Colonic mucosa (tissue), 4 donors: ENCODE measurements around the gene CLEC1B. TPM values are rescaled to one million over a fixed set of nuclear protein-coding genes. Genes with fewer than 3 reads are reported as not detected.

Experiments used
- DNase-seq: peaks from one replicate; pipeline ENCODE4 v3.0.0-alpha.2; 2020
- H3K27ac ChIP-seq: fragments of 200-600 bp; one replicate; pipeline ENCODE4 v1.8.0; 2021
- H3K27me3 ChIP-seq: fragments of 200-600 bp; one replicate; pipeline ENCODE4 v1.8.0; 2021
- H3K36me3 ChIP-seq: fragments of 200-600 bp; one replicate; pipeline ENCODE4 v1.8.0; 2021
- H3K4me1 ChIP-seq: fragments of 200-600 bp; one replicate; pipeline ENCODE4 v1.8.0; 2021; ENCODE audit warnings: mild to moderate bottlenecking
- H3K4me3 ChIP-seq: fragments of 200-600 bp; one replicate; pipeline ENCODE4 v1.8.0; 2021
- H3K9ac ChIP-seq, 2 donors: one replicate each; pipeline ENCODE4 v1.7.0; 2013; ENCODE audit warnings: control low read depth in 2 of 2, low read depth in 2 of 2, low read length in 2 of 2
- H3K9me3 ChIP-seq: fragments of 200-600 bp; one replicate; pipeline ENCODE4 v1.8.0; 2021
- intact Hi-C: fragments of 100-400 bp; cut with DNase I; formaldehyde crosslinking; loops from one replicate; pipeline ENCODE4 v1.14.1; 2022
- total RNA-seq, 2 donors: library from RNA; stranded (reverse); fragmentation: NEBNext Ultra II Directional in 1 of 2; extraction: Animal tissue kit (Norgen Biotek cat#: 25700) in 1 of 2; gene quantifications; one replicate each; pipeline ENCODE4 v1.2.1, GENCODE V29; 2021
- TF ChIP-seq, protein P1 (sequence below): fragments of 200-600 bp; IDR thresholded peaks from one replicate; pipeline ENCODE4 v1.8.0; 2022; ENCODE audit warnings: antibody characterized with exemption, mild to moderate bottlenecking
- donor health status: healthy.
- donor health status: DM: no; HTN: no; CAD: no.
- donor health status: DM: no; HTN: no; CAD: no.

CLEC1B gene
- total RNA-seq, 2 donors from 2014 or later = not detected

DNA sequence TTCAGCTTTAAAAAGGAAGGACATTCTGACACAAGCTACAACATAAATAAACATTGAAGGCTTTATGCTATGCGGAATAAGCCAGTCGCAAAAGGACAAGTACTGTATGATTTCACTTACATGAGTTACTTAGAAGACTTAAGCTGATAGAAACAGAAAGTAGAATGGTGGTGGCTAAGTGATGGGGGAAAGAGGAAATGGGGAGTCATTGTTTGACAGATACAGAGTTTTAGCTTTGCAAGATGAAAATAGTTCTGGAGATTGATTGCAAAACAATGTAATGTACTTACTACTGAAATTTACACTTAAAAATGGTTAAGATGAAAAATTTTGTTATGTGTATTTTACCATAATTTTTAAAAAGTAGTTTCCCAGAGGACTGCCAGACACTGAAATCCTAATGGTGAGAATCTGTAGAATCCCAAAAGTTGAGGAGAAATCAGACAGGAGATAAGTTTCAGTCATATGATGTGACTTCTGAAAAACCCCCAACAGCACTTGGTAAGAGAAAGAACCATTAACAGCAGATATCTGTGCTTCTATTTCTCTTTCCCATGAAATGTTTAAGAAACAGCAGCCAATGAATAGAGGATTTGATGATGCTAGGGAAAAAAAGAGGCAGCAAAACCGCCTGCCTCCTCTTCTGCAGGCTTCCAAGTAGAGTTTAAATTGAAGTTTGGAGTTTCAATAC is 50.2 kb downstream of the CLEC1B start:
- TF ChIP-seq, protein P1, sequence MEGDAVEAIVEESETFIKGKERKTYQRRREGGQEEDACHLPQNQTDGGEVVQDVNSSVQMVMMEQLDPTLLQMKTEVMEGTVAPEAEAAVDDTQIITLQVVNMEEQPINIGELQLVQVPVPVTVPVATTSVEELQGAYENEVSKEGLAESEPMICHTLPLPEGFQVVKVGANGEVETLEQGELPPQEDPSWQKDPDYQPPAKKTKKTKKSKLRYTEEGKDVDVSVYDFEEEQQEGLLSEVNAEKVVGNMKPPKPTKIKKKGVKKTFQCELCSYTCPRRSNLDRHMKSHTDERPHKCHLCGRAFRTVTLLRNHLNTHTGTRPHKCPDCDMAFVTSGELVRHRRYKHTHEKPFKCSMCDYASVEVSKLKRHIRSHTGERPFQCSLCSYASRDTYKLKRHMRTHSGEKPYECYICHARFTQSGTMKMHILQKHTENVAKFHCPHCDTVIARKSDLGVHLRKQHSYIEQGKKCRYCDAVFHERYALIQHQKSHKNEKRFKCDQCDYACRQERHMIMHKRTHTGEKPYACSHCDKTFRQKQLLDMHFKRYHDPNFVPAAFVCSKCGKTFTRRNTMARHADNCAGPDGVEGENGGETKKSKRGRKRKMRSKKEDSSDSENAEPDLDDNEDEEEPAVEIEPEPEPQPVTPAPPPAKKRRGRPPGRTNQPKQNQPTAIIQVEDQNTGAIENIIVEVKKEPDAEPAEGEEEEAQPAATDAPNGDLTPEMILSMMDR = no peak
- H3K27ac ChIP-seq = no peak overlapping the region
- H3K36me3 ChIP-seq = no peaks in the 10 kb centered on the region
- H3K27me3 ChIP-seq = no peaks in the 10 kb centered on the region
- H3K4me3 ChIP-seq = no peak overlapping the region
- intact Hi-C loops = no loop called here
- no peaks in the 10 kb centered on the region for H3K9me3 ChIP-seq
- no peaks in the 10 kb centered on the region for H3K4me1 ChIP-seq
- H3K9ac ChIP-seq = no peak overlapping the region
- DNase-seq = no peak

DNA sequence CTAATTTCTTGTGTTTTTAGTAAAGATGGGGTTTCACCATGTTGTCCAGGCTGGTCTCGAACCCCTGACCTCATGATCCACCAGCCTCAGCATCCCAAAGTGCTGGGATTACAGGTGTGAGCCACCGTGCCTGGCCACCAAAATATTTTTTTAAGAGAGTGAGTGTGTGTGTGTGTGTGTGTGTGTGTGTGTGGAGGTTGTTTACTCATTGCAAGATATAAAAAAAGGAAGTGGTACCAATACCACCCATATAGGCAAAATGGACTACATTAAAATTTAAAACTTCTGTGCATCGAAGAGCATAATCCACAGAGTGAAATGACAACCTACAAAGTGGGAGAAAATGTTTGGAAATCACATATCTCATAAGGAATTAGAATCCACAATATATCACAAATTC is 51.2 kb downstream of the CLEC1B start:
- Histone ChIP-seq H3K9me3 (no peaks in the 10 kb centered on the region), H3K9ac (no peak overlapping the region), H3K27ac (no peak overlapping the region), H3K4me3 (no peak overlapping the region), H3K4me1 (no peaks in the 10 kb centered on the region), H3K36me3 (no peaks in the 10 kb centered on the region), H3K27me3 (no peaks in the 10 kb centered on the region)
- TF ChIP-seq, protein P1 = no peak
- DNase-seq = no peak
- intact Hi-C loops = no loop called here

- Histone ChIP-seq H3K9me3 (no peaks in the 10 kb centered on the region), H3K9ac (no peak overlapping the region), H3K27me3 (no peaks in the 10 kb centered on the region), H3K4me1 (no peaks in the 10 kb centered on the region), H3K4me3 (no peak overlapping the region), H3K27ac (no peak overlapping the region), H3K36me3 (no peaks in the 10 kb centered on the region)
- intact Hi-C loops = no loop called here
- DNase-seq = no peak
- TF ChIP-seq, protein P1 = no peak
Observed at GRCh38 chr12:9944391-9944790, 54.5 kb downstream of the CLEC1B start.

DNA sequence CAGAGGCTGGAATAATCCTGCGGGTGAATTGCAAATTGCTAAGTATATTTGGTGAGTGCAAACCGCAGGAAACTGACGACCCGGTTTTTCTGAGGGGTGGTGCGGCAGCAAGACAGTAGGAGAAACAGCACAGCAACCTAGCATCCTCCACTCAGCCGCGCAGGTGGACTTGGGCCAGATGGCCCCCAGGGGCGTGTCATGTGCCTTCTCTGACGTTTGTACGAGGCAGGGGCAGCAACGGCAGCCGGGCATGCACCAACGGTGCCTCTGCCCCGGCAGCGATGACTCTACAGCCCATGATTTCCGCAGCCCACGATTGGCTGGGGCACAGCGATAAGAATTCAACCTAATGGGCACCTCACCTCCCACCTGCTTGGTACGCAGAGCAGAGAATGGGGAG is 55.7 kb downstream of the CLEC1B start:
- DNase-seq = no peak
- Histone ChIP-seq H3K9ac (no peak overlapping the region), H3K4me3 (no peak overlapping the region), H3K27ac (no peak overlapping the region), H3K4me1 (no peaks in the 10 kb centered on the region), H3K27me3 (no peaks in the 10 kb centered on the region), H3K9me3 (no peaks in the 10 kb centered on the region), H3K36me3 (no peaks in the 10 kb centered on the region)
- TF ChIP-seq, protein P1 = no peak
- intact Hi-C loops = no loop called here

Other genes starting within 250 kb of the CLEC1B start
- gene CD69, start 238.2 kb downstream of the CLEC1B start, total RNA-seq = 1 to 10 TPM; 1.4 to 3.2 TPM
- gene KLRF1, start 171.6 kb downstream of the CLEC1B start, total RNA-seq = under 1 TPM; 0.40 to 0.61 TPM
- 1 to 10 TPM; 1.7 to 6.7 TPM for gene CLEC2B, start 129.8 kb downstream of the CLEC1B start, total RNA-seq
- not detected for gene KLRF2, start 117.6 kb downstream of the CLEC1B start, total RNA-seq
- not detected for gene CLEC2A, start 66.8 kb downstream of the CLEC1B start, total RNA-seq
- gene CLEC12A, start 27.7 kb downstream of the CLEC1B start, total RNA-seq = under 1 TPM; 0.59 to 0.72 TPM
- not detected for gene CLEC12B, start 11.5 kb upstream of the CLEC1B start, total RNA-seq
- under 1 TPM in 1 of 2 donors, not detected in 1; 0.47 TPM for gene CLEC9A, start 31.6 kb upstream of the CLEC1B start, total RNA-seq
- 1 to 10 TPM; 1.7 to 1.8 TPM for gene CLEC1A, start 99.9 kb upstream of the CLEC1B start, total RNA-seq
- gene CLEC7A, start 131.1 kb upstream of the CLEC1B start, total RNA-seq = 1 to 10 TPM; 1.1 to 6.8 TPM
- under 1 TPM; 0.20 to 0.77 TPM for gene OLR1, start 173.0 kb upstream of the CLEC1B start, total RNA-seq
- not detected for gene TMEM52B, start 179.9 kb upstream of the CLEC1B start, total RNA-seq
- gene GABARAPL1, start 213.8 kb upstream of the CLEC1B start, total RNA-seq = 10 to 100 TPM; 12.8 to 42.8 TPM